Psoas muscle (tissue), 8 donors: Measurements from ENCODE around the gene KPNA5. TPM values are rescaled to one million over a fixed set of nuclear protein-coding genes. Genes with fewer than 3 reads are reported as not detected.
A peak's percentile ranks its signal among the peaks of the same experiment; 100 is the strongest.
"Not testable (repeated sequence)": the region's sequence is repeated elsewhere in the genome, so short reads cannot be mapped to it uniquely, and the experiment has no call there.

ENCODE experiments used
- ATAC-seq, 4 donors: fragments of 200-7000 bp; cut with Tn5 transposase; one replicate each; pipeline ENCODE4 v1.9.1; 2020; ENCODE audit warnings: moderate library complexity in 3 of 4, mild to moderate bottlenecking in 2 of 4
- DNase-seq, 2 donors: peaks; one replicate each; pipeline ENCODE4 v3.0.0-alpha.2; 2020
- H3K27ac ChIP-seq: fragments of 200-600 bp; one replicate; pipeline ENCODE4 v1.8.0; 2022
- H3K27me3 ChIP-seq, 3 donors: fragments of 200-600 bp in 1 of 3; one replicate each; pipeline versions ENCODE4 v1.6.1 to v1.8.0; 2013 to 2022; ENCODE audit warnings: low read length in 2 of 3, mild to moderate bottlenecking in 2 of 3, moderate library complexity in 1 of 3; ENCODE audit not compliant: insufficient read depth in 3 of 3
- H3K36me3 ChIP-seq, 2 donors: fragments of 200-600 bp in 1 of 2; one replicate each; pipeline versions ENCODE4 v1.6.1 to v1.8.0; 2013 to 2022; ENCODE audit warnings: low read depth in 1 of 2, mild to moderate bottlenecking in 1 of 2, moderate library complexity in 1 of 2; ENCODE audit not compliant: insufficient read depth in 1 of 2
- H3K4me1 ChIP-seq: fragments of 200-600 bp; one replicate; pipeline ENCODE4 v1.8.0; 2022
- H3K4me3 ChIP-seq: fragments of 200-600 bp; one replicate; pipeline ENCODE4 v1.8.0; 2022; ENCODE audit warnings: mild to moderate bottlenecking
- H3K9me3 ChIP-seq: fragments of 200-600 bp; one replicate; pipeline ENCODE4 v1.8.0; 2022
- WGBS, 3 donors: extraction: QIAGEN DNeasy Blood & Tissue Kit; methylation state at CpG; one replicate each; pipeline versions ENCODE4 v1.1.6 to v1.1.7; 2013; 5-methylcytosine and 5-hydroxymethylcytosine counted together
- intact Hi-C, 2 donors: fragments of 100-400 bp; cut with DNase I; formaldehyde crosslinking; loops; one replicate each; pipeline versions ENCODE4 v1.11.0 to v1.14.2; 2022
- polyA plus RNA-seq, 3 donors: library from polyadenylated mRNA; stranded (reverse); fragments of 200-250 nt; gene quantifications; one replicate each; pipeline ENCODE4 v1.2.3, GENCODE V29; 2013
- total RNA-seq, 4 donors: library from RNA; stranded (reverse); fragmentation: NEBNext Ultra II Directional in 2 of 4; extraction: Animal tissue kit (Norgen Biotek cat#: 25700) in 2 of 4; gene quantifications; one replicate each; pipeline versions ENCODE4 v1.2.1 to v1.2.4, GENCODE V29; 2021 to 2023
- TF ChIP-seq, protein P1 (sequence below): fragments of 200-600 bp; IDR thresholded peaks from one replicate; pipeline ENCODE4 v1.8.0; 2022; ENCODE audit warnings: antibody characterized with exemption
- donor health status: healthy with polysubstance abuse.
- donor health status: DM: no; HTN: no; CAD: no; lungs with moderate emphysema.
- donor health status: Bipolar disorder and iron deficiency.
- donor health status: healthy.
- donor health status: DM: yes; HTN: yes; CAD: no.
- donor health status: DM: no; HTN: no; CAD: no.
- donor health status: DM: no; HTN: no; CAD: no.
- donor health status: DM: yes; HTN: yes; CAD: no.

Gene KPNA5
- total and polyA plus RNA-seq, 7 donors, result 2.7 to 20.7 (median 11.2) TPM

GRCh38 chr6:116695401-116695800 lies 14.4 kb downstream of the KPNA5 start:
- peaks cover 0 to 36% of the 10 kb centered on the region in 2 donors for H3K36me3 ChIP-seq
- 84 to 91% (median 88%) methylated on average over 2 of the region's 2 CpGs for WGBS, 3 donors

GRCh38 chr6:116697480-116697879 lies 16.5 kb downstream of the KPNA5 start:
- peaks cover 6% of the 10 kb centered on the region for H3K4me1 ChIP-seq
- no peaks in the 10 kb centered on the region for H3K9me3 ChIP-seq
- intact Hi-C loops, result no loop called here
- H3K36me3 ChIP-seq, result peaks cover 0 to 20% of the 10 kb centered on the region in 2 donors
- ATAC-seq, result no peak
- H3K27me3 ChIP-seq, result no peaks in the 10 kb centered on the region
- no peak overlapping the region for H3K27ac ChIP-seq
- TF ChIP-seq, protein P1, sequence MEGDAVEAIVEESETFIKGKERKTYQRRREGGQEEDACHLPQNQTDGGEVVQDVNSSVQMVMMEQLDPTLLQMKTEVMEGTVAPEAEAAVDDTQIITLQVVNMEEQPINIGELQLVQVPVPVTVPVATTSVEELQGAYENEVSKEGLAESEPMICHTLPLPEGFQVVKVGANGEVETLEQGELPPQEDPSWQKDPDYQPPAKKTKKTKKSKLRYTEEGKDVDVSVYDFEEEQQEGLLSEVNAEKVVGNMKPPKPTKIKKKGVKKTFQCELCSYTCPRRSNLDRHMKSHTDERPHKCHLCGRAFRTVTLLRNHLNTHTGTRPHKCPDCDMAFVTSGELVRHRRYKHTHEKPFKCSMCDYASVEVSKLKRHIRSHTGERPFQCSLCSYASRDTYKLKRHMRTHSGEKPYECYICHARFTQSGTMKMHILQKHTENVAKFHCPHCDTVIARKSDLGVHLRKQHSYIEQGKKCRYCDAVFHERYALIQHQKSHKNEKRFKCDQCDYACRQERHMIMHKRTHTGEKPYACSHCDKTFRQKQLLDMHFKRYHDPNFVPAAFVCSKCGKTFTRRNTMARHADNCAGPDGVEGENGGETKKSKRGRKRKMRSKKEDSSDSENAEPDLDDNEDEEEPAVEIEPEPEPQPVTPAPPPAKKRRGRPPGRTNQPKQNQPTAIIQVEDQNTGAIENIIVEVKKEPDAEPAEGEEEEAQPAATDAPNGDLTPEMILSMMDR, result no peak
- H3K4me3 ChIP-seq, result no peak overlapping the region
- no peak for DNase-seq

More at GRCh38 chr6:116695401-116695800, 14.4 kb downstream of the KPNA5 start:
- no peaks in the 10 kb centered on the region for H3K9me3 ChIP-seq
- no peak overlapping the region for H3K27ac ChIP-seq
- no peak overlapping the region for H3K4me3 ChIP-seq
- ATAC-seq (no peak), DNase-seq (no peak)
- TF ChIP-seq, protein P1, result no peak
- H3K27me3 ChIP-seq, result no peaks in the 10 kb centered on the region
- H3K4me1 ChIP-seq, result no peaks in the 10 kb centered on the region
- intact Hi-C loops, result no loop called here

- H3K27me3 ChIP-seq, DNase-seq, H3K4me1 ChIP-seq, H3K9me3 ChIP-seq, H3K27ac ChIP-seq, intact Hi-C loops, H3K4me3 ChIP-seq: not testable (repeated sequence)
- peaks cover 0 to 73% of the 10 kb centered on the region in 2 donors for H3K36me3 ChIP-seq
- 39 to 60% (median 39%) methylated on average over 1 of the region's 1 CpG for WGBS, 3 donors
- ATAC-seq, result peak in 3 of 4 donors; percentile 53 to 68 (median 57)
Observed at GRCh38 chr6:116703888-116704287, 22.9 kb downstream of the KPNA5 start.

GRCh38 chr6:116705917-116706316 lies 24.9 kb downstream of the KPNA5 start:
- 32 to 51% (median 32%) methylated on average over 1 of the region's 1 CpG for WGBS, 3 donors

GRCh38 chr6:116714296-116714695 lies 33.3 kb downstream of the KPNA5 start:
- intact Hi-C loops, result no loop called here
- no peak for DNase-seq
- TF ChIP-seq, protein P1, result no peak
- Histone ChIP-seq H3K4me1 (no peaks in the 10 kb centered on the region), H3K4me3 (no peak overlapping the region), H3K36me3 (peaks cover 0 to 47% of the 10 kb centered on the region in 2 donors), H3K9me3 (no peaks in the 10 kb centered on the region), H3K27ac (no peak overlapping the region), H3K27me3 (no peaks in the 10 kb centered on the region)
- WGBS, 3 donors, result 99 to 100% (median 100%) methylated on average over 1 of the region's 1 CpG
- no peak for ATAC-seq

More at GRCh38 chr6:116705917-116706316, 24.9 kb downstream of the KPNA5 start:
- Histone ChIP-seq H3K27ac (no peak overlapping the region), H3K36me3 (peaks cover 0 to 59% of the 10 kb centered on the region in 2 donors), H3K4me1 (peaks cover 8% of the 10 kb centered on the region), H3K27me3 (no peaks in the 10 kb centered on the region), H3K9me3 (no peaks in the 10 kb centered on the region), H3K4me3 (no peak overlapping the region)
- no peak for ATAC-seq
- intact Hi-C loops, result no loop called here
- TF ChIP-seq, protein P1, result no peak
- no peak for DNase-seq
